GM23248 (cell line): ENCODE results near the gene DNLZ. TPM values are rescaled to one million over a fixed set of nuclear protein-coding genes. Genes with fewer than 3 reads are reported as not detected.

Experiments
- DNase-seq: peaks from one replicate; pipeline ENCODE4 v3.0.0-alpha.2; 2015
- H2AFZ ChIP-seq: fragments of 200-600 bp; sonication (generic); 2 replicates; pipeline ENCODE4 v1.6.1; 2016; ENCODE audit warnings: antibody characterized with exemption
- H3F3A ChIP-seq: fragments of 200-600 bp; sonication (generic); 2 replicates; pipeline ENCODE4 v1.6.1; 2016; ENCODE audit warnings: mild to moderate bottlenecking, antibody characterized with exemption, mixed run types; ENCODE audit not compliant: insufficient read depth
- H3K27ac ChIP-seq: fragments of 200-600 bp; sonication (generic); 2 replicates; pipeline ENCODE4 v1.5.1; 2016; ENCODE audit warnings: mild to moderate bottlenecking
- H3K27me3 ChIP-seq: fragments of 200-600 bp; sonication (generic); replicated peaks from 2 replicates; pipeline ENCODE4 v1.6.1; 2016; ENCODE audit warnings: mild to moderate bottlenecking; ENCODE audit not compliant: insufficient read depth
- H3K36me3 ChIP-seq: fragments of 200-600 bp; sonication (generic); 2 replicates; pipeline ENCODE4 v1.6.1; 2016; ENCODE audit warnings: low read depth, mild to moderate bottlenecking
- H3K4me1 ChIP-seq: fragments of 200-600 bp; sonication (generic); 2 replicates; pipeline ENCODE4 v1.6.1; 2016; ENCODE audit warnings: mild to moderate bottlenecking; ENCODE audit not compliant: insufficient read depth
- H3K4me2 ChIP-seq: fragments of 200-600 bp; sonication (generic); one replicate; pipeline ENCODE4 v1.6.1; 2016; ENCODE audit warnings: mild to moderate bottlenecking; ENCODE audit not compliant: unreplicated experiment
- H3K4me3 ChIP-seq: fragments of 200-600 bp; sonication (generic); 2 replicates; pipeline ENCODE4 v1.5.1; 2016; ENCODE audit warnings: mild to moderate bottlenecking
- H3K79me2 ChIP-seq: fragments of 200-600 bp; sonication (generic); 2 replicates; pipeline ENCODE4 v1.6.1; 2016; ENCODE audit warnings: mild to moderate bottlenecking; ENCODE audit not compliant: insufficient read depth
- H3K9ac ChIP-seq: fragments of 200-600 bp; sonication (generic); 2 replicates; pipeline ENCODE4 v1.6.1; 2016; ENCODE audit warnings: mild to moderate bottlenecking
- H3K9me2 ChIP-seq: fragments of 200-600 bp; sonication (generic); 2 replicates; pipeline ENCODE4 v1.6.1; 2016; ENCODE audit warnings: mixed run types, mild to moderate bottlenecking, moderate library complexity; ENCODE audit not compliant: insufficient read depth
- H3K9me3 ChIP-seq: fragments of 200-600 bp; sonication (generic); one replicate; pipeline ENCODE4 v1.6.1; 2017; ENCODE audit warnings: low read depth
- H4K20me1 ChIP-seq: fragments of 200-600 bp; sonication (generic); 2 replicates; pipeline ENCODE4 v1.6.0; 2016; ENCODE audit not compliant: insufficient read depth
- EZH2 ChIP-seq: fragments of 200-600 bp; sonication (generic); IDR thresholded peaks from 2 replicates; pipeline ENCODE4 v1.6.1; 2018; ENCODE audit warnings: antibody characterized with exemption, mild to moderate bottlenecking; ENCODE audit not compliant: insufficient read depth, poor library complexity, severe bottlenecking
- EZH2phosphoT487 ChIP-seq: fragments of 200-600 bp; sonication (generic); IDR thresholded peaks from 2 replicates; pipeline ENCODE4 v1.6.1; 2018; ENCODE audit warnings: antibody characterized with exemption, moderate library complexity, mild to moderate bottlenecking, low read depth; ENCODE audit not compliant: insufficient read depth
- WGBS, 2 experiments: methylation state at CpG; one replicate each; pipeline ENCODE4 v1.1.6; 2015 to 2017; ENCODE audit warnings: low lambda C conversion rate in 2 of 2, low coverage in 1 of 2; ENCODE audit errors: missing lambda C conversion rate in 2 of 2; 5-methylcytosine and 5-hydroxymethylcytosine counted together
- in situ Hi-C: fragments of 300-500 bp; cut with MboI; formaldehyde crosslinking; loops from 2 replicates; pipeline ENCODE4 v1.15.0; 2020
- polyA plus RNA-seq: library from polyadenylated mRNA; unstranded; fragments of >200 nt; fragmentation: Nextera tagmentation; extraction: Ambion mirVana; gene quantifications from 2 replicates; pipeline ENCODE4 v1.2.1, GENCODE V29; 2016
- total RNA-seq: library from RNA; depleted of rRNA; stranded (reverse); fragments of >200 nt; shearing (Covaris generic); gene quantifications from 2 replicates; pipeline ENCODE4 v1.2.3, GENCODE V29; 2014

DNLZ gene
- total and polyA plus RNA-seq, 2 experiments from 2014 or later, result 27.1 to 49.8 TPM

GRCh38 chr9:136380381-136380780 lies 16.8 kb upstream of the DNLZ start:
- in situ Hi-C loops, result no loop called here
- DNase-seq, result no peak
- WGBS, 2 experiments, result 90 to 93% methylated on average over 15 of the region's 17 CpGs

GRCh38 chr9:136379891-136380290 lies 16.3 kb upstream of the DNLZ start:
- peaks cover 3% of the 10 kb centered on the region; the same call in 1 of the 2 replicates for H3K36me3 ChIP-seq
- no peak overlapping the region for H2AFZ ChIP-seq
- no peak for DNase-seq
- H3K4me1 ChIP-seq, result no peaks in the 10 kb centered on the region
- no peak overlapping the region for H3K4me2 ChIP-seq
- no peaks in the 10 kb centered on the region for H3K9me2 ChIP-seq
- H3K4me3 ChIP-seq, result no peak overlapping the region
- in situ Hi-C loops, result no loop called here
- no peaks in the 10 kb centered on the region for H3K27me3 ChIP-seq
- no peaks in the 10 kb centered on the region for H3K9me3 ChIP-seq
- H3F3A ChIP-seq, result no peaks in the 10 kb centered on the region
- TF ChIP-seq EZH2phosphoT487, result no peak
- TF ChIP-seq EZH2, result no peak
- H3K27ac ChIP-seq, result no peak overlapping the region
- H3K9ac ChIP-seq, result no peak overlapping the region
- WGBS, 2 experiments, result 87 to 92% methylated on average over 11 of the region's 11 CpGs
- no peaks in the 10 kb centered on the region for H3K79me2 ChIP-seq
- H4K20me1 ChIP-seq, result no peaks in the 10 kb centered on the region

More at GRCh38 chr9:136380381-136380780, 16.8 kb upstream of the DNLZ start:
- H4K20me1 ChIP-seq, result no peaks in the 10 kb centered on the region
- H3F3A ChIP-seq, result no peaks in the 10 kb centered on the region
- no peaks in the 10 kb centered on the region for H3K9me2 ChIP-seq
- H3K4me2 ChIP-seq, result no peak overlapping the region
- no peaks in the 10 kb centered on the region for H3K79me2 ChIP-seq
- no peak overlapping the region for H3K9ac ChIP-seq
- H3K4me1 ChIP-seq, result no peaks in the 10 kb centered on the region
- no peaks in the 10 kb centered on the region for H3K27me3 ChIP-seq
- H3K4me3 ChIP-seq, result no peak overlapping the region
- no peak for TF ChIP-seq EZH2
- TF ChIP-seq EZH2phosphoT487, result no peak
- H3K36me3 ChIP-seq, result peaks cover 3% of the 10 kb centered on the region; the same call in 1 of the 2 replicates
- H3K27ac ChIP-seq, result no peak overlapping the region
- H2AFZ ChIP-seq, result no peak overlapping the region
- H3K9me3 ChIP-seq, result no peaks in the 10 kb centered on the region

- 96 to 97% methylated on average over 11 of the region's 11 CpGs for WGBS, 2 experiments
- H3K9me2 ChIP-seq, result no peaks in the 10 kb centered on the region
- no peaks in the 10 kb centered on the region for H3F3A ChIP-seq
- no peak for DNase-seq
- H3K9me3 ChIP-seq, result no peaks in the 10 kb centered on the region
- no peak overlapping the region for H3K27ac ChIP-seq
- H2AFZ ChIP-seq, result no peak overlapping the region
- no peaks in the 10 kb centered on the region for H3K79me2 ChIP-seq
- H3K4me2 ChIP-seq, result no peak overlapping the region
- H3K9ac ChIP-seq, result no peak overlapping the region
- TF ChIP-seq EZH2phosphoT487 (no peak), EZH2 (no peak)
- H3K36me3 ChIP-seq, result no peaks in the 10 kb centered on the region; the same call in 1 of the 2 replicates
- no peaks in the 10 kb centered on the region for H4K20me1 ChIP-seq
- no peak overlapping the region for H3K4me3 ChIP-seq
- in situ Hi-C loops, result no loop called here
- no peaks in the 10 kb centered on the region for H3K4me1 ChIP-seq
- no peaks in the 10 kb centered on the region for H3K27me3 ChIP-seq
These were observed 15.9 kb upstream of the DNLZ start for GRCh38 chr9:136379401-136379800.

DNA sequence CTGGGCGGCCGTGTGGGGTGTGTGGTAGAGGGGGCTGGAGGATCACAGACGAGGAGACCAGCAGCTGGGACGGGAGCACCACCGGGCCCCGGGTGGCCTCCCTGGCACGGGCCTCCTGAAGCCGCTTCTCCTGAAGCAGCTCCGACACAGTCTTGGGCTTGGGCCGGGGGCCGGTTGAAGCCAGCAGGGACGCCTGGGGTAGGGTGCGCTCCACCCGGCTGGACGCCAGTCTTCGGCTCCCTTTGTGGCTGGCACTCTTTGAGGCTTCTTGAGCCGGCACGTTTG lies 15.4 kb upstream of the DNLZ start:
- in situ Hi-C loops, result no loop called here
- no peak overlapping the region for H3K4me2 ChIP-seq
- no peaks in the 10 kb centered on the region for H3K9me2 ChIP-seq
- H3K9me3 ChIP-seq, result no peaks in the 10 kb centered on the region
- no peaks in the 10 kb centered on the region for H3K27me3 ChIP-seq
- H3K4me3 ChIP-seq, result no peak overlapping the region
- no peak overlapping the region for H3K9ac ChIP-seq
- no peaks in the 10 kb centered on the region for H3F3A ChIP-seq
- TF ChIP-seq EZH2phosphoT487 (no peak), EZH2 (no peak)
- no peak overlapping the region for H3K27ac ChIP-seq
- 78 to 86% methylated on average over 11 to 12 of the region's 18 CpGs for WGBS, 2 experiments
- no peak for DNase-seq
- no peaks in the 10 kb centered on the region for H3K79me2 ChIP-seq
- H3K36me3 ChIP-seq, result no peaks in the 10 kb centered on the region; the same call in 1 of the 2 replicates
- H4K20me1 ChIP-seq, result no peaks in the 10 kb centered on the region
- no peaks in the 10 kb centered on the region for H3K4me1 ChIP-seq
- H2AFZ ChIP-seq, result no peak overlapping the region
